Airway epithelial cell (primary cell): ENCODE results near the gene GLA. TPM values are rescaled to one million over a fixed set of nuclear protein-coding genes. Genes with fewer than 3 reads are reported as not detected.

Source experiments
- total RNA-seq: library from RNA; depleted of rRNA; stranded (reverse); fragments of >200 nt; gene quantifications from 2 replicates; pipeline ENCODE4 v1.2.3, GENCODE V29; 2015

The GLA gene
- 34.4 and 46.2 TPM in 2 replicates for total RNA-seq

DNA sequence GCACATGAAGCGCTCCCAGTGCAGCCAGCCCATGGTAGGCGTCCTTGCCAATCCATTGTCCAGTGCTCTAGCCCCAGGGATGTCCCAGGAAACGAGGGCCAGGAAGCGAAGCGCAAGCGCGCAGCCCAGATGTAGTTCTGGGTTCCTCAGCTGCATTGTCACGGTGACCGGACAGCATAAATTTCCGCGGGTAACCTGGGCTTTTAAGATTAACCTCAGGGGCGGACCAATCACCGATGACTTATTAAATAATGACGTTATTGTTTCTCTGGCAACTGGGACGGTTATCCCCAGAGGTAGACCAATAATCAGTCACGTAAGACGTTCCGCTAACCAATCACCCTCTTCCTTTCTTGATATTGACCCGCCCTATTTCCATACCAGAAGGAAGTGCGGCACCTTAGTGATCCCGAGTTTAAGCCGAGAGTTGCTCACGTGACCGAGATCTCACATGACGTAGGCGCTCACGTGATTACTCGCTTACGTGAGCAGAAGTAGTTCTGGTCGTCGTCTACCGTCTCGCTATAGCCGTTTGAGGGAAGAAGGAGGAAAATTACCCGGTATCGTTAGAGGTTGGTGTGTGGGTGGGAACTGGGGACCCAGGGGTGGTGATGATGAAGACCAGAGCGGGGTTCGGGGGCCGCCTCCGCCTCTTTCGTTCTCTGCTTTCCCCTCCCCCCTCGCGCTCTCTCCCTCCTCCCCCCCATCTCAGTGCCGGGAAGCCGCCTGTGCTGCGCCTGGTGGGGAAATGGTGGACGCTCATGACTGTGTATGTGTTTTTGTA, at the start of gene GLA, which contains the start of gene HNRNPH2:
GLA (minus strand) TSS at position 178 of the 784 bp plus-strand sequence; CDS start at position 156, 22 bp downstream.
HNRNPH2 (plus strand) TSS at position 475 of the 784 bp plus-strand sequence. CDS start 3,767 bp downstream, outside the sequence.

DNA sequence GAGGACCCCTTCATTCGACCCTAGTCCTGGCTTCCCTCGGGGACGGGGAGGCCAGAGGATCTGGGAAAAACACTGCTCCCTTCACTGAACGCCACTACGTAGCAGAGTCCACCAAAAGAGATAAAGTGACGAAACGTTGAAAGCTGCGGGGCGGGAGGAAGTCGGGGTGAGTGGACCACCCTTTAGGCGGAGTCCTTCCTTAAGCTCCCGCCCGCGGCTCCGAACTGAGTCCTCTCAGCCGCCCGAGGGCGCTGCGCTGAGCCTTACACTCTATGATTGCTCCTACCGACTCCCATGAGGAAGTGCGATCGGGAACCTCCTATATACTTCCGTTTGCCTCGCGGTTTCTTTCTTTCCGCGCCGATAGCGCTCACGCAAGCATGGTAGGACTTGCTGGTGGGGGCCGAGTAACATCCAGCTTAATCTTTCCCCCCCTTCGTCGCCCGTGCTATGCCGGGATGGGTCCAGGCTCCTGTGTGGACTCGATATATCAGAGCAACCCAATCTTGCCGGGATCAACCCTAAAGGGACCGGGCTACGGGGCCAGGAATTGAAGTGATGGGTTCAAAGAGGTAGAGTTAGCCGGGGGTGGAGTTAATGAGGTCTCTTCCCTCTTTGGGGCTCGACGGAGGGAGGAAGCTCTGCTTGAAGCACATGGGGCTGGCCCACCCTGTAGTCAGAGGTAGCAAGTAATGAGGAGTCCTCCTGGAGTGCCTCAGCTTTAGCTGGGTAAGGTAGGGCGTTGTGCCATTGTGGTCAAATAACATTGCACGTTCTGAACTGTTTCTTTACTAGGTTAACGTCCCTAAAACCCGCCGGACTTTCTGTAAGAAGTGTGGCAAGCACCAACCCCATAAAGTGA, 16.8 kb downstream of the GLA start, which contains the start of gene RPL36A:
RPL36A (plus strand) TSS at position 348 of the 862 bp plus-strand sequence; CDS start at position 381, 33 bp downstream.

GRCh38 chrX:101385795-101386541, 21.8 kb downstream of the GLA start, which contains the start of gene BTK:
Gene BTK (minus strand): TSS chrX:101386191. CDS start chrX:101375284, 10,907 bp downstream.

DNA sequence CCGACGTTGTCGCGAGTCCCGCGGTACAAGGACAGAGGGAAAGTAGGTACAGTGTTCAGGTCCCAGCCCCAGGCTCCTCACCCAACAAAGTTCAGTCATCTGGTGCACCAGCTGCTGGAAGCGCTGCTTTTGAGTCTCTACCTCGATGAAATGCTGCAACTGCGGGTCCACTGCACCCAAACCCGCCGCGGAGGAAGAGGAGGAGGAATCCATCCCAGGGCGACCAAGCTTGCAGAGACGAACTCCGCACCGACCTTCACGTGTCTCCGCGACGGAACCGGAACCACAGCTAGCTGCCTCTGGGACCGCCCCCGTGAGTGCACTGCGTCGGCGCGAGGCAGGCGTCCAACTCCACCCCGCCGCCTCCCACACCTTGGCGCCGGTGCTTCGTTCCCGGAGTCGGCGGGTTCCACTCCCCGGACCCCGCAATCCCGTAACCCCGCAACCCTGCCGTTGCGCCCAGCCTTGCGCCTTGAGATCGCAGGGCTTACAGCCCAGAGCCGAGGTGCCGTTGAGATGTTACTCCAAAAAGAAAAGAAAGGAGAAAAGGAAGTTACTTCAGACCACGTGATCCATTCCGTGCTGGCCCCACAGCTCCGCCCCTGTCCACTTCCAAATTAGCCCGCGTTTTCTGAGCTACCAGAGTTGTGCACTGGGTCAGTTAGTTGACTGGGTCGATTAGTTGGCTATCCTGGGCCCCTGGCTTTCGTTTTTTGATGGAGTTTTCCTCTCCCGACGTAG, 59.1 kb downstream of the GLA start, which contains the start of gene TIMM8A:
TIMM8A (minus strand) TSS at position 291 of the 741 bp plus-strand sequence; CDS start at position 213, 78 bp downstream.

Other genes with a start within 250 kb of the GLA start
- under 0.01 and 0.09 TPM in 2 replicates for gene DRP2, start 188.1 kb downstream of the GLA start, total RNA-seq
- gene TAF7L, start 116.6 kb downstream of the GLA start, total RNA-seq: not detected in 2 replicates
- gene TIMM8A, start 59.2 kb downstream of the GLA start, total RNA-seq: 5.0 and 9.0 TPM in 2 replicates
- 0.23 TPM in 1 of 2 replicates, not detected in the other for gene BTK, start 21.7 kb downstream of the GLA start, total RNA-seq
- gene RPL36A, start 16.9 kb downstream of the GLA start, total RNA-seq: 548 and 1,383 TPM in 2 replicates
- 47.9 and 48.4 TPM in 2 replicates for gene HNRNPH2, start 297 bp upstream of the GLA start, total RNA-seq
- 0.05 and 0.92 TPM in 2 replicates for gene ARMCX4, start 77.5 kb upstream of the GLA start, total RNA-seq
- gene ARMCX1, start 142.6 kb upstream of the GLA start, total RNA-seq: 8.4 and 9.2 TPM in 2 replicates
- 8.0 and 13.6 TPM in 2 replicates for gene ARMCX6, start 210.1 kb upstream of the GLA start, total RNA-seq
- 20.6 and 21.9 TPM in 2 replicates for gene ARMCX3, start 215.2 kb upstream of the GLA start, total RNA-seq